Stimulated activated CD4-positive, alpha-beta T cell treated with anti-CD3 and anti-CD28 coated beads, TNF-alpha, amount 100 ng/mL, for 4 hours (primary cell): Measurements from ENCODE around the gene GPR89B.
"Not testable (repeated sequence)": the region's sequence is repeated elsewhere in the genome, so short reads cannot be mapped to it uniquely, and the experiment has no call there.

Experiments
- DNase-seq, 3 experiments: peaks; one replicate each; pipeline ENCODE4 v3.0.0-alpha.2; 2020; ENCODE audit warnings: low read depth in 3 of 3

GPR89B gene

DNA sequence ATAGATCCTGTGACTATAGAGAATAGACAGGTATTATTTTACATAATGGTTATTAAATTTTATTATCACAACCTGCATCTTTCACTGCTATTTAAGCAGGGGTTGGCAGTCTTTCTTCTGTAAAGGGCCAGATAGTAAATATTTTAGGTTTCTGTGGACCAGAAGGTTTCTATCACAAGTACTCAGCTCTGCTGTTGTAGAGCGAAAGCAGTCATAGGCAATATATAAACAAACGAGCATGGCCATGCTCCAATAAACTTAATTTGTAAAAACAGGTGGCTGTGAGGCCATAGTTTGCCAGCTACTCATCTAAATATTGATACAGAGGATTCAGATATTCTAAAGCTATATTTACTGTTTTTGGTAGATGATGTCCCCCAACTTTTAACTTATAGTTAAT lies 12.2 kb downstream of the GPR89B start:
- DNase-seq, result not testable (repeated sequence)

- DNase-seq, result not testable (repeated sequence)
Observed at GRCh38 chr1:147942563-147942962, 14.3 kb downstream of the GPR89B start.

DNA sequence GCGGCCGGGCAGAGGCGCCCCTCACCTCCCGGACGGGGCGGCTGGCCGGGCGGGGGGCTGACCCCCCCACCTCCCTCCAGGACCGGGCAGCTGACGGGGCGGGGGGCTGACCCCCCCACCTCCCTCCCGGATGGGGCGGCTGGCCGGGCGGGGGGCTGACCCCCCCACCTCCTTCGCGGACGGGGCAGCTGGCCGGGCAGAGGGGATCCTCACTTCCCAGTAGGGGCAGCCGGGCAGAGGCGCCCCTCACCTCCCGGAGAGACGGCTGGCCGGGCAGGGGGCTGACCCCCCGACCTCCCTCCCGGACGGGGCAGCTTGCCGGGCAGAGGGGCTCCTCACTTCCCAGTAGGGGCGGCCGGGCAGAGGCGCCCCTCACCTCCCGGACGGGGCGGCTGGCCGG lies 21.3 kb downstream of the GPR89B start:
- DNase-seq, result not testable (repeated sequence)

DNA sequence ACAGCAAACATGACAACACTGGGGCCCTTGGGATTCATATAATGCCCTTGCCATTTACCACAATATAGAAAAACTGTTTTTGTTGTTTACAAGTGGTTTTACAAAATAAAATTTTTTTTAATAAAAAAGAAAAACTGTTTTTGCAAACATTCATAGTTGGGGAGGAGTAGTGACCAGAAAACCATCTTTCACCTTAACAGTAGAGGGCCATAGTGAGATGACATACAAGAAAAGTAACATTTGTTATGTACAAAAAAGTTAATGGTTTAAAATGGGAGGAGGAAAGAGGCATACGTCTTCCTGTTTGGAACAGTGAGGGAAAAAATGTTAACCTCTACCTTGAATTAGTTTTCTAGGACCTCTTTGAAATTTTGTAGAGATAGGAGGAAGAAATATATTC lies 30.7 kb downstream of the GPR89B start:
- not testable (repeated sequence) for DNase-seq

- not testable (repeated sequence) for DNase-seq
Observed at GRCh38 chr1:147959680-147960079, 31.5 kb downstream of the GPR89B start.

- not testable (repeated sequence) for DNase-seq
Observed at GRCh38 chr1:147964575-147964974, 36.4 kb downstream of the GPR89B start.

GRCh38 chr1:147966657-147967056 lies 38.4 kb downstream of the GPR89B start:
- DNase-seq, result not testable (repeated sequence)

- DNase-seq, result not testable (repeated sequence)
Observed at GRCh38 chr1:147978896-147979651, 50.9 kb downstream of the GPR89B start.

DNA sequence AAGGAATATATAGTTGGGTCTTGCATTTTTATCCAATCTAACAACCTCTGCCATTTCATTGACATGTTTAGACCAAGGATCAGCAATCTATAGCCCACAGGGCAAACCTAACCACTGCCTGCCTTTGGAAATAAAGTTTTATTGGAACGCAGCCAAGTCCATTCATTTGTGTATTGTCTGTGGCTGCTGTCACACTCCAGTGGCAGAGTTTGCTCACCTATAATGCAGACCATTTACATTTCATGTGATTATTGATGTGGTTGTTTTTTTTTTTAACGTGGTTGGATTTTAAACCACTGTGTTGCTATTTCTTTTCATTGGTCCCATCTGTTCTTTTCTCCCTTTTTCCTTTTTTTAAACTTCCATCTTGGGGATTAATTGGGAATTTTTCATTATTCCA lies 57.2 kb downstream of the GPR89B start:
- DNase-seq, result not testable (repeated sequence)

DNA sequence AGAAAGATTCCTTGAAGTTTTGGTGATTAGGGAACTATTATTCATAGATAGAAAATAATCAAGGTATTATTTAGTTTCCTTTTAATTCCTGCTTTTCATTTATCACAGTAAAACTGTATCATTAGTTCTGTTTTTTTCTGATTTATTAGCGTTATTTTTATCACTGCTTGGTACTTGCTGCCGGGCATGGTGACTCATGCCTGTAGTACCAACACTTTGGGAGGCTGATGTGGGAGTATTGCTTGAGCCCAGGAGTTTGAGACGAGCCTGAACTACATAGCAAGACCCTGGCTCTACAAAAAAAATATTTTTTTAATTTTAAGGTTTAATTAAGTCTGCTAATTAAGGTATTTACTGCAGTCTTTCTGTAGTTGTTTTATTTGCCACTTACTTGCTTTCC lies 59.7 kb downstream of the GPR89B start:
- DNase-seq, result not testable (repeated sequence)

- not testable (repeated sequence) for DNase-seq
Observed at GRCh38 chr1:147992916-147993315, 64.7 kb downstream of the GPR89B start.

GRCh38 chr1:147993400-147993799 lies 65.2 kb downstream of the GPR89B start:
- DNase-seq, result not testable (repeated sequence)

GRCh38 chr1:147993825-147994615 lies 65.8 kb downstream of the GPR89B start:
- DNase-seq, result not testable (repeated sequence)

DNA sequence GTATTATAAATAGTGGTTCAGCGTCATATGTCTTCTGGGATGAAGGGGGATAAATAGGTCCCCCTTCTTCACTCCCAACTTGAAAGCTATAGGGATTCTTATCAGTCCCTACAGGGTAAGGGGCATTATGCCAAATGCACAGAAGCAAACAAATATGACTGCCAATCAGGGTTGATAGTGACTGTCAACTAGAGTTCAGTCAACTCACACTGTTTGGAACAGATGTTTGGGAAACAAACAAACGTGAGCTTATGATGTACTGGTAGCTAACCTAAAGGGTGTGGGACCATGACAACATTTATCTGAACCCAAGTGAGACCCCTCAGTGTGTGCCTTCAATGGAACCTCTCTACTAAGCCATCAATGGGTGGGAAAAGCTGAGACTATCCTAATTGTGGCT lies 67.9 kb downstream of the GPR89B start:
- not testable (repeated sequence) for DNase-seq

DNA sequence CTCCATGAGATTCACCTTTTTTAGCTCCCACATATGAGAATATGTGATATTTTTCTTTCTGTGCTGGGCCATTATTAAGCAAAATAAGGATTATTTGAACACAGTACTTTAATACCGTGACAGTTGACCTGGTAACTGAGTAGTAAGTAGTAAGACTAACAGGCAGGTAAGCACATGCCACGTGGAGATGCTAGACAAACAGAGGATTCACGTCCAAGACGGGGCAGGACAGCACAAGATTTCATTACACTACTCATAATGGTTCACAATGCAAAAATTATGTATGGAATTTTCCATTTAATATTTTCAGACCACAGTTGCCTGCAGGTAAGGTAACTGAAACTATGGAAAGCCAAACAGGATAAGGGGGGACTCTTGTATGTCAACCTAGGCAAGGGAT lies 79.5 kb downstream of the GPR89B start:
- DNase-seq, result not testable (repeated sequence)

DNA sequence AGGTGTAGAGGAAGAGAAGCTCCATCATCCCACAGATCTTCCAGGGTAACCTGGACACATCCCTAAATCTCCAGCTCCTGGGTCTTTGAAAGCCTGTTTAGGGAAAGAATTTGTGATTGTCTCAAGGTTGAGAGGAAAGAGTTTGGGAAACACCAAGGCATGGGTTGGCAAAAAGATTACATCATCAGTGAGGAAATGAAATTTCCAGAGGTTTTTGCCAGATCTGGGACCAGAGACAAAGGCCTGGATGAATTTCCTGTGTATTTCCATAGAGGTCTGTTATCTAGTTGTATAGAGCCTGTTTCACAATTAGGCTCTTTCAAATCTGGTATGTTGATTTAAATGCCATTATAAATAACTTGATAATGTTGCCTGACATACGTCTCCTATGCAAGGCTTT lies 82.3 kb downstream of the GPR89B start:
- DNase-seq, result no peak

DNA sequence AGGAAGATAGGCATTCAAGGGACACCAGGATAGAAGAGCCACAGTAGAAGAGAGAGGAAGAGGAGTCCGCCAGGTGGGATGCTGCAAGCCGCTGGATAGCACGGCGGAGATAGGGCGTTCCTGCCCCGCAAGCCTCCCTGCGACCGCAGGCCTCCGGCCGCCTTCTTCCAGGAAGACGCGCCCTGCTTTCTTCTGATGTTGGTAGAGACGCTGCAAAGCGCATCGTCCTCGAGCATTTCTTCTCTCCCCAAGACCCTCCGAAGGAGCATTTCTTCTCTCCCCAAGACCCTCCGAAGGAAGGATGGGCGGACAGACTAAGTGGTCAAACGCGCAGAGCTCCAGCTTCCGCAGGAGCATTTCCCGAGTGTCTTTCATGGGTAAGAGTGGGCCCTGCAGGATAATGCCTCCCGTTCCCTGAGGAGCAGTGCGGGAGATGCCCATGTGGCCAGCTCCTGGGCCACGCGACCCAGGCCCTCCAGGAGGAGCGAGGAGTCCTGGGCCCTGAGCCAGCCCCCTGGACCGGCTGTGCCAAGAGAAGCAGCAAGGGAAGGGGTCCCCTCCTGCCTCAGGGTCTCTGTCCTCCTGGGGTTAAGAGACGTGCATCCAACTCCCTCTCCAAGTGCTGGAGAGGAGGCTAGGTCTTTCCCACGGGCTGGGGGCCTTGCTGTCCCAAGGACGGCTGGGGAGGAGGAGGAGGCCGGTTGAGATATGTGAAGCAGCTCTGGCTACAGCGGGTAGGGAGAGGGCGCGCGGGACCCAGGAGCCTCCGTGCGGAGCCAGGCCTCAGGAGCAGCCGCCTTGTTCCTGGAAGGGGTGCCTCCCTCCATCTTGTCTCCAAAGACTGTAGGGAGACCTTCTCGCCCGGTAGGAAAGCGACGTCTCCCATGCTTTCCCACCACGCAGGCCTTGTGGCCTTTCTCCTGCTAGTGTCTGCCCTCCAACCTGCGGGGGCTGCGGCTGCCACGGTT lies 85.2 kb downstream of the GPR89B start:
- DNase-seq, result not testable (repeated sequence)

GRCh38 chr1:148014289-148015200 lies 86.3 kb downstream of the GPR89B start:
- not testable (repeated sequence) for DNase-seq

DNA sequence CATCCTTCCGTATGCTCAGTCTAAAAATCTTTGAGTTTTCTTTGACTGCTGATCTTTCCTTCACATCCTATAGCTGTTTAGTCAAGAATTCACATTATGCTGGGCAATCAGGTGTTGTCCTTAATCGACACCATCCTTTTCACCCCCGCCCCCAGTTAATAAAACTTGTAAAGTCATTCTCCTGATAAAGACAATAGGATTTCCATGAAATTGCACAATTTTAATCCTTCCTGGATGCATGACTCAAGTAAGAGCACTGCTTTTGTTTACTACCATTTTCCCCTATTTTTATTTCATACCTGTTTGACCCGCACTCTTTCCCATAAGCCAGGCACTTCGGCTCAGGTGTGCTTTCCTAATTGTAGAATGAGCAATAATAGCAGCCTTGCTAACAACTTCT lies 96.7 kb downstream of the GPR89B start:
- not testable (repeated sequence) for DNase-seq

GRCh38 chr1:148027004-148027403 lies 98.8 kb downstream of the GPR89B start:
- not testable (repeated sequence) for DNase-seq

GRCh38 chr1:148032247-148032646 lies 104.0 kb downstream of the GPR89B start:
- DNase-seq, result not testable (repeated sequence)
